ENCODE results near the gene CRYGS. TPM values are rescaled to one million over a fixed set of nuclear protein-coding genes. Genes with fewer than 3 reads are reported as not detected.

CRYGS gene
- total and polyA plus RNA-seq, 11 donors: 0.18 to 2.7 (median 0.76) TPM; not detected in 1

DNA sequence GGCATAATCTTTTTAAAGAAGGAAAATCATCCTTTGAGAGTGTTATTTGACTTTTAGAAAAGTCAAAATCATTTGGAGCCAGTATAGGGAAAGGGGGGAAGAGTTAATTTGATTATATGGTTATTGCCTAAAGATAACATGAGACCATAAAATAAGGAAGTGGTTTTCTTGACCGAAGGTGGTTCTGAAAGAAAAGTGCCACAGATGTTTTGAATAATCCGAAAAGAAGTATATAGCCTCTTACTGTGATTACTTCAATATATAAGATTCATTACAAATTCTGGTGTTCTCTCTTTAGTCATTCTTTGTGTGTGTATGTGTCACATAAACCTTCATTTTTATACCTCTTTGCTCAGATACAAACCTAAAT lies 27.4 kb upstream of the CRYGS start:
- TF ChIP-seq, protein P1, sequence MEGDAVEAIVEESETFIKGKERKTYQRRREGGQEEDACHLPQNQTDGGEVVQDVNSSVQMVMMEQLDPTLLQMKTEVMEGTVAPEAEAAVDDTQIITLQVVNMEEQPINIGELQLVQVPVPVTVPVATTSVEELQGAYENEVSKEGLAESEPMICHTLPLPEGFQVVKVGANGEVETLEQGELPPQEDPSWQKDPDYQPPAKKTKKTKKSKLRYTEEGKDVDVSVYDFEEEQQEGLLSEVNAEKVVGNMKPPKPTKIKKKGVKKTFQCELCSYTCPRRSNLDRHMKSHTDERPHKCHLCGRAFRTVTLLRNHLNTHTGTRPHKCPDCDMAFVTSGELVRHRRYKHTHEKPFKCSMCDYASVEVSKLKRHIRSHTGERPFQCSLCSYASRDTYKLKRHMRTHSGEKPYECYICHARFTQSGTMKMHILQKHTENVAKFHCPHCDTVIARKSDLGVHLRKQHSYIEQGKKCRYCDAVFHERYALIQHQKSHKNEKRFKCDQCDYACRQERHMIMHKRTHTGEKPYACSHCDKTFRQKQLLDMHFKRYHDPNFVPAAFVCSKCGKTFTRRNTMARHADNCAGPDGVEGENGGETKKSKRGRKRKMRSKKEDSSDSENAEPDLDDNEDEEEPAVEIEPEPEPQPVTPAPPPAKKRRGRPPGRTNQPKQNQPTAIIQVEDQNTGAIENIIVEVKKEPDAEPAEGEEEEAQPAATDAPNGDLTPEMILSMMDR (IDR thresholded peaks at IDR 0.05): no peak
- TF ChIP-seq POLR2A (IDR thresholded peaks at IDR 0.05): no peak
- no peak for DNase-seq
- WGBS, 4 donors: 81 to 89% (median 84%) methylated on average over 2 of the region's 2 CpGs
- Histone ChIP-seq H3K27ac (no peak overlapping the region), H3K4me3 (peak overlapping the region in 10 of 12 donors; percentile 71 to 99 (median 91)), H3K4me1 (peaks cover 5 to 34% (median 25%) of the 10 kb centered on the region in 12 donors), H3K36me3 (peaks cover 0 to 48% (median 44%) of the 10 kb centered on the region in 9 donors), H3K9me3 (no peaks in the 10 kb centered on the region), H3K27me3 (no peaks in the 10 kb centered on the region)
- ATAC-seq: no peak
- intact Hi-C loops (cut with DNase I): loop anchor here in 1 of 10 donors (2.0 kb wide), 1 partner anchor 211 kb away; the partner anchor contains the start of gene EIF4A2

GRCh38 chr3:186570941-186571643 lies 26.9 kb upstream of the CRYGS start:
- Histone ChIP-seq H3K9me3 (no peaks in the 10 kb centered on the region), H3K4me1 (peaks cover 5 to 40% (median 28%) of the 10 kb centered on the region in 12 donors), H3K27ac (peak overlapping the region; percentile 43 to 95 (median 88)), H3K27me3 (no peaks in the 10 kb centered on the region), H3K36me3 (peaks cover 0 to 42% (median 38%) of the 10 kb centered on the region in 9 donors), H3K4me3 (peak overlapping the region; percentile 71 to 99 (median 90))
- intact Hi-C loops (cut with DNase I): loop anchor here in 1 of 10 donors (2.0 kb wide), 1 partner anchor 212 kb away; the partner anchor contains the start of gene EIF4A2
- no peak for DNase-seq
- TF ChIP-seq, protein P1 (IDR thresholded peaks at IDR 0.05): no peak
- no peak for TF ChIP-seq POLR2A (IDR thresholded peaks at IDR 0.05)
- 7 to 11% (median 10%) methylated on average over 21 of the region's 21 CpGs for WGBS, 4 donors
- no peak for ATAC-seq

DNA sequence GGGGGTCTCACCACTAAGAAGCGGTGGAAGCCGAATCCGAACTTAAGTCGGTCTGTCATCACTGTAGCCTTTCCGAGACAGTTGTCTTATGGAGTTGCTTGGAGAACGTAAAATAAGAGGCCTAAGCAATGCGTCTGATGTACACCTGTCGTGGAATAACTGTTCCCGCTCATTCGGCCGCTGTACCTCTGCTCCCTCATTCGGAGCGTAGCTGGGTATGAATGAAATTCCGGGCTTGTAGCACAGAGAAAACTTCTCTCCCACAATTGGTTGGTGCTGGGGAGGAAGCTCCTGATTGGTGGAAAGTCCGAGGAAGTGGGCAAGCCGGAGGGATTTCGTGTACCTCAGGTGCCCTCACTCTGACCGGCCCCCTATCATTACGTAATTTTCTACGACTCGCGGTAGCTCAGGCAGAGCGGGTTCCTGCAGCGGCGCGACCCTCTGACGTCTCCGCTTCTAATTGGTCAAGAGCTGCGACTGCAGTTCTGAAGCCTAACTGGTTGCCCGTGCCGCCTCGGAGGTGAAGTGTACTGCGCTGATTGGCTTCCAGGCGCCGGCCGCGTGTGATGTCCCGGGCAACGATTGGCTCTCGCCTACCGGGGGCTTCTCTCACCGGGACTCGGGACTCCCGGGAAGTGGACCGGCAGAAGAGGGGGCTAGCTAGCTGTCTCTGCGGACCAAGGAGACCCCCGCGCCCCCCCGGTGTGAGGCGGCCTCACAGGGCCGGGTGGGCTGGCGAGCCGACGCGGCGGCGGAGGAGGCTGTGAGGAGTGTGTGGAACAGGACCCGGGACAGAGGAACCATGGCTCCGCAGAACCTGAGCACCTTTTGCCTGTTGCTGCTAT lies 26.1 kb upstream of the CRYGS start, which contains the start of gene DNAJB11:
DNAJB11 (plus strand) TSS at position 625 of the 845 bp plus-strand sequence; CDS start at position 803, 178 bp downstream.
- Histone ChIP-seq H3K4me3 (peak within 1 kb of the TSS; percentile 71 to 99 (median 90)), H3K9me3 (no peaks in the 10 kb centered on the region), H3K36me3 (peaks cover 0 to 35% (median 31%) of the 10 kb centered on the region in 9 donors), H3K27ac (peak within 1 kb of the TSS; percentile 43 to 95 (median 88)), H3K27me3 (no peaks in the 10 kb centered on the region), H3K4me1 (peaks cover 5 to 47% (median 32%) of the 10 kb centered on the region in 12 donors)
- WGBS, 4 donors: 0 to 1% (median 1%) methylated on average over 24 to 59 of the region's 59 CpGs
- ATAC-seq (peak; percentile 94 to 97 (median 96)), DNase-seq (peak; percentile 99 to 100 (median 99))
- TF ChIP-seq, protein P1 (IDR thresholded peaks at IDR 0.05): no peak
- peak in 1 of 2 donors; percentile 68 for TF ChIP-seq POLR2A (IDR thresholded peaks at IDR 0.05)
- intact Hi-C loops (cut with DNase I): loop anchor here in 1 of 10 donors (2.0 kb wide), 1 partner anchor 212 kb away; the partner anchor contains the start of gene EIF4A2

All from heart left ventricle (tissue), 16 donors.